ENCODE results near the gene CD82. TPM values are rescaled to one million over a fixed set of nuclear protein-coding genes. Genes with fewer than 3 reads are reported as not detected.

Gene CD82
- 127 TPM for total RNA-seq

- intact Hi-C loops (cut with DNase I), result no loop called here
- DNase-seq (ENCODE audit: low spot score) (peak; percentile 100), ATAC-seq (peak; percentile 97)
Observed at GRCh38 chr11:44565211-44565952, at the start of gene CD82. Gene CD82 (plus strand): TSS chr11:44565663. CDS start chr11:44594663, 29,000 bp downstream.

DNA sequence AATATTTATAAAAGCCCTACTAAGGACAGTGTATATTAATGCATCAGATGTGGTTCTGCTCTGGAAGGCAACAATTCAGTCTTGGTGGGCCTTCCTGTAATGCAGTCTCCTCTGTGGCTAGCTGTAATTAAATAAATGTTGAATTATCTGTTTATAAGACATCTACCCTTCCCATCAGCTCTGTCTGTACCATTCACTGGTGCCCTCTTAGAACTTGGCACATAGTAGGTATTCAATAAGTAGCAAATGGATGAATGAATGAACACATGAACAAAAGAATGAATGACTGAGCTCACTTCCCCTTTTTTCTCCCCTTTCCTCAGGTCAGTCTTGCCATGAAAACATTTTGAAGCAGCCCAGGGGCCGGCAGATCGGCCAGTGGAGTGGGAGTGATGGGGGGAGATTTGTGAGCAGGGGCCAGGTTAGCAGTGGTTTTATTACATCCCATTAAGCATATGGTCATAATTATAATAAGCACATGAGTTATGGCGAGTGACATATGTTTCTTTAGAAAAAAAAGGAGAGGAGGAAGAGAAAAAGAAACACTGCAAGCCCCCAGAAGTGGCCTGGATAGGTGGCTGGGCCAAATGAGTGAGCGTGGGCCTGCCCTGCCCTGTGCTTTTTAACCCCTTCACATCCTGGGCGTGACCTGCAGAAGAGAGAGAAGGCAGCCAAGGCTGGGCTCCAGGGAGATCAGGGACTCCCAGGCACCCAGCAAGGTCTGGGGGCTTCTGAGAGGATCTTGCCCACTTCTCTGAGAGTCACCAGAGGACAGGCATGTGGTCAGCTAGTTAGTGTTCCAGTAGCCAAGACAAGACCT is 48.6 kb upstream of the CD82 start:
- intact Hi-C loops (cut with DNase I), result no loop called here
- ATAC-seq (no peak), DNase-seq (ENCODE audit: low spot score) (no peak)

DNA sequence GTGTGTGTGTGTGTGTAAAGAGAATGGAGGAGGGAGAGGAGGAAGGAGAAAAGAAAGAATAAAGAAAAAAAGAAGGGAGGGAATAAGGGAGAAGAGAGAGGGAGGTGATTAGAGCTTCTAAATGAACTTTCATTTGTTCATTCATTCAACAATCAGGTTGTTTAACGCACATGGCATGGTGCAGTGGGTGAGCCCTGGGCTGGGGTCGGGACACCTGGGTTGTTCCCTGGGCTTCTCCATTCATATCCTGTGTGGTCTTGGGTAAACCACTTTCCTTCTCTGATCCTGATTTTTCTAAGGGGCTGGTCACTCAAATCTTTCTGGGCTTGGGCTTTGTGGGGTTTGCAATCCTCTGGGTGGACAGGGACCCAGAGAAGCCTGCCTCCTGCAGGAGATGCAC is 47.9 kb upstream of the CD82 start:
- intact Hi-C loops (cut with DNase I), result no loop called here
- DNase-seq (ENCODE audit: low spot score), result no peak

DNA sequence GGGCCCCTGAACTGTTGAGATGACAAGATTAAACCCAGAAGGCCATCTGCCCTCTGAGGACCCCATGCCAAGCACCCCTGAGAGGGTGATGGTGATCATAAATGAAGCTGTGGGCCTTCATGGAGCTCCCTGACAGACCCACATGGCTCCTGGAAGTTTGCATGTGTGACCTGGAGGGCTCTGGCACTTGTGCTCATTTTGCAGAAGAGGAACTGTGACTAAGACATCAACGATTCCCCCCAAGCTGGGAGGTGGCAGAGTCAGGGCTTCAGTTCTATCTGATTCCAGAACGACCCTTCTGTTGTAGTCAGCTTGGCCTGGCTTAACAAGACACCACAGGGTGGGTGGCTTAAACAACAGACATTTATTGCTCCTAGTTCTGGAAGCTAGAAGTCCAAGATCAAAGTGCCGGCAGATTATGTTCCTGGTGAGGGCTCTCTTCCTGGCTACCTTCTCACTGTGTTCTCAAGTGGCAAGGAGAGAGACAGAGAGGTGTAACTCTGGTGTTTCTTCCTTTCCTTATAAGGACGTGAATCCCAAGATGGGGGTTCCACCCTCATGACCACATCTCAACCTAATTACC is 46.4 kb upstream of the CD82 start:
- intact Hi-C loops (cut with DNase I), result no loop called here
- no peak for ATAC-seq
- DNase-seq (ENCODE audit: low spot score), result no peak

More for the DNA sequence above, 47.9 kb upstream of the CD82 start:
- no peak for ATAC-seq

GRCh38 chr11:44519989-44520737 is 45.3 kb upstream of the CD82 start:
- DNase-seq (ENCODE audit: low spot score) (peak; percentile 72), ATAC-seq (peak; percentile 89)
- intact Hi-C loops (cut with DNase I), result no loop called here

GRCh38 chr11:44521148-44521547 is 44.3 kb upstream of the CD82 start:
- no peak for ATAC-seq
- no peak for DNase-seq (ENCODE audit: low spot score)

DNA sequence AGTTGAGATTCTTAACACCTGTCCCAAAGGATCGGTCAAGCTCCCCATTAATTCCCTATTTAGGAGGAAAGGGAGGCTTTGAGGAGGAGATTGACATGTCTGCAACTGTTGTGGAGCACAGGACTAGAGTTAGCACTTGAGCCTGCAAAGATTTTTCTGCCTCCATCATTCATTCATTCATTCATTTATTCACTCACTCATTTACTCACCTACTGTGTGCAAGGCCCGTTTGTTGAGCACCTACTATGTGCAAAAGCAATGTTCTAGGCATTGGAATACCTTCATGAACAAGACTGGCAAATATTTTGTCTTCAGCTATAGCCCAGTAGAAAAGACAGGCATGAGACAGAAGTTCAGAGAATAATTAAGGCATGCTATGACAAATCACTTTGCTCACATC is 43.2 kb upstream of the CD82 start:
- no peak for ATAC-seq
- intact Hi-C loops (cut with DNase I), result no loop called here
- DNase-seq (ENCODE audit: low spot score), result no peak

More at GRCh38 chr11:44521148-44521547, 44.3 kb upstream of the CD82 start:
- intact Hi-C loops (cut with DNase I), result no loop called here

DNA sequence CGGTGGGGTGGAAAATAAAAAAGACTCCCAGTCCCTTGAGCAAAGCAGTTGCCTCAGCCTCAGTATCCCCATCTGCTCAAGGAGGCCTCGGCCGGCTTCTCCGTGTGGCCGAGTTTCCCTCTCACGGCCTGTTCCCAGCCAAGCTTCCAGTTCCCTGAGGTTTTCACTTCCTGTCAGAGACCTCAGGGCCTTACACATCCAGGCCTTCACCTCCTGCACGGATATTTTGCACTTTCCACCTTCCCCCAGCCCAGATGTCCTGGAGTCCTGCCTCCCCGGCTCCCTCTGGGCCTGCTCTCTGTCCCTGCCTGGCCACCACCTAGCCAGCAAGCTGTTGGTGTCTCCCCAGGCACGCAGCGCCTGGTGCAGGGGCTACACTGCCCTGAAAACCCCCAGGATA is 41.1 kb upstream of the CD82 start:
- ATAC-seq (no peak), DNase-seq (ENCODE audit: low spot score) (no peak)
- intact Hi-C loops (cut with DNase I), result no loop called here

DNA sequence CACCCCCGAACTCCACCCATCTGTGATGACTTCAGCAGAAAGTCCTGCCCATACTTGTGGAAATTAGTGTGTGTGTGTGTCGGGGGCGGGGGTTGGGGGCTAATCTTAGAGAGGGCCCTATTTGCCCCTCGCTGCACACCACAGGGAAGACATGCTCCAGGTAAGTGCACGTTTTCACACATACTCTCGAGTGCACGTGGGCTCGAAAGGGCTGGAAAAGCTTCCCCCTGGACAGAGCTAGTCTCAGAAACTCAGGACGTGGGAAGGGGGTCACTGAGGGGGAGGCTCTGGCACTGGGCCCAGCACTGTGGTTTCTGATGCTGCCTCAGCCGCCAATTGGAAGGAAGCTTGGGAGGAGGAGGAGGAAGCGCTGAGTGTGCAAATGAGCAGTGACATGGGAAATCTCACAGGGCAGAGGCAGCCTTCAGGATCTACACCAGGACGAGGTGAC is 40.7 kb upstream of the CD82 start:
- intact Hi-C loops (cut with DNase I), result no loop called here
- no peak for ATAC-seq
- DNase-seq (ENCODE audit: low spot score), result peak; percentile 69

DNA sequence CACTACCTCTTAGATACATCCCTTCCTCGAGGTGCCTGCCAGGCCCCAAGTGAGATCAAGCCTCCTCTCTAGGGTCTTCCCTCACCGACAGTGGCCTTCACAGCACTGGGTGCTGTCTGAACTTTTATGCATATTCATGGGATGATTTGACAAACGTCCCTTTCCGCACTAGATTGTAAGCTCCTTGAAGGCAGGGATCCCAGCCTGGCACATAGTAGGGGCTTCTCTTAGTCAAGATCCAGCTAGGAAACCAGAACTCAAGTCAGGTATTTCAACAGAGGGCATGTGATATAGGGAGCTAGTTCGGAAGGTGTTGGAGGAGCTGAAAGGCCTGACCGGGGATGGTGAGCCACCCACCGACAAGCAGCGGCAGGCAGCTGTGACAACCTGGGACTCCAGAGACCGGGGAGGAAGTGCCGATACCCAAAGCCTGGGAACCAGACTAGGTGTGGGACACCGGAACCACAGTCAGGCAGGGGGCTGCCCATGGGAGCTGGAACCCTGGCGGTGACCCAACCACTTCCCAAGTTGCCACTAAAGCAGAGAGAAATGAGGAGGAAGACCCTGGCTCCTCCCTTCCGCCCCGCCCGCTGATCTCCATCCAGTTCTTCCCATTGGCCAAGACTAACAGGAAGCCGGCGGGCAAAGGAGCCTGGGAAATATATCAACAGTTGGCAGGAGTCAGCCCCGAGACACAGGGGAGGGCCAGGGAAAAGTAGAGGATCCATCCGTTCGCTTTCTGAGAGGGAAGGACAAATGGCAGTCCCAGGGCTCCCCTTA is 39.8 kb upstream of the CD82 start:
- ATAC-seq, result peak; percentile 71
- DNase-seq (ENCODE audit: low spot score), result peak; percentile 72
- intact Hi-C loops (cut with DNase I), result no loop called here

GRCh38 chr11:44526438-44526837 is 39.0 kb upstream of the CD82 start:
- ATAC-seq, result no peak
- intact Hi-C loops (cut with DNase I), result no loop called here
- no peak for DNase-seq (ENCODE audit: low spot score)

DNA sequence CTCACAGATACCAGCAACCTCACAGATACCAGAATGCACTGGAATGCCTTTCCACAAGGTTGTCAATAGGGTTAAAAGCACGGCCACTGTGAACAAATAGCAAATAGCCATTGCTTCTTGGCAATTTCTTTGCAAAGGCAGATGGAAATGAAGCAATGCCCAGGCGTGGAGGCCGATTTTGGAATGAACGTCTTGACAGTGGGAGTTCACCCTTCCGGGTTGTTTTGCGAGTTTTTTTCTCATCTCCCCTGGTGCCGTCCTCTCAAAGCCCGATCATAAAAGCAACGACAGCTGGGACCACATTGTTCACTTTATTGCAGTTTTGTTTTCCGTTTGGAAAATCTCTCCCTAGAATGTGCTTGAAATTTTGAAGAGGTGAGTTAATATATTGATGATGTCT is 38.0 kb upstream of the CD82 start:
- intact Hi-C loops (cut with DNase I), result no loop called here
- DNase-seq (ENCODE audit: low spot score), result no peak
- no peak for ATAC-seq

- DNase-seq (ENCODE audit: low spot score), result no peak
- intact Hi-C loops (cut with DNase I), result no loop called here
- no peak for ATAC-seq
Observed at GRCh38 chr11:44528103-44528502, 37.4 kb upstream of the CD82 start.

DNA sequence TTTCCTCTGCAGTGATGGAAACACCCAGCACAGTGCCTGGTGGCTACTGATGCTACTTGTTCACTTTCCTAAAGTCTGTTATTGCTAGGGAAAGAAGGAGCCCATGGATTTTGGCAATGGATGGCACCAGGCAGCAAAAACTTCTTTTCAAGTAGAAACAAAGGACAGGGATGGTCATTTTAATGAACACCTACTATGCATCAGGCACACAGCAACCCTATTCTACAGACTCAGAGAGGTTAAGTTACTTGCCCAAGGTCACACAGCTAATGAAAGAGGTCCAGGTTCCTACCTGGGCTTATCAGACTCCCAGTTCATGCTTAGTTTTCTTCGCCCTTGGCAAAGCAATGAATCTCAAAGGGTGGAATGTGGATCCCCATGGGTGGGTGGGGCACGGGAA is 36.9 kb upstream of the CD82 start:
- intact Hi-C loops (cut with DNase I), result no loop called here
- DNase-seq (ENCODE audit: low spot score) (no peak), ATAC-seq (no peak)

DNA sequence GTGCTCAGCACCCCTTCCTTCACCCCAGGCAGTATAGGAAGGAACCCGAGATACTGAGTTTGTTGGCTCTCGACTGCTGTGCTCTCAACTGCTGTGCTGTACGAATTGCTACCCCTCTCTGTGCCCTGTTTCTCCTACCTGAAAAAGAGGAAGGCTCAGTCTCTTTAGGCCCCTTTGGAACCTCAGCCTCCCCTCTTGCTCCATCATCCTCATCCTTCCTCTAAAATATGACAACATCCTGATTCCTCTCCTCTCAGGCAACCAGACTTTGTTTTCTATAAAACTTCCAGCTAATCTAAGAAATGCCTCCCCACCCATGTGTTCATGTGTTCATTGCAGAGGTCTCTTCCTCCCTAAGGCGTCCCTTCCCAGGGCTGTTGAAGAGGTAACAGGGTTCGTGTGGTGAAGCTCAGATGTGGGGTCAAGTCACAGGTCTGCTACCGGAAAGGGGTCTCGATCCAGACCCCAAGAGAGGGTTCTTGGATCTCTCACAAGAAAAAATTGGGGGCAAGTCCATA is 35.5 kb upstream of the CD82 start:
- intact Hi-C loops (cut with DNase I), result loop anchor here (10.0 kb wide), 1 partner anchor 415 kb away; no protein-coding TSS in a partner anchor
- no peak for DNase-seq (ENCODE audit: low spot score)
- ATAC-seq, result no peak

DNA sequence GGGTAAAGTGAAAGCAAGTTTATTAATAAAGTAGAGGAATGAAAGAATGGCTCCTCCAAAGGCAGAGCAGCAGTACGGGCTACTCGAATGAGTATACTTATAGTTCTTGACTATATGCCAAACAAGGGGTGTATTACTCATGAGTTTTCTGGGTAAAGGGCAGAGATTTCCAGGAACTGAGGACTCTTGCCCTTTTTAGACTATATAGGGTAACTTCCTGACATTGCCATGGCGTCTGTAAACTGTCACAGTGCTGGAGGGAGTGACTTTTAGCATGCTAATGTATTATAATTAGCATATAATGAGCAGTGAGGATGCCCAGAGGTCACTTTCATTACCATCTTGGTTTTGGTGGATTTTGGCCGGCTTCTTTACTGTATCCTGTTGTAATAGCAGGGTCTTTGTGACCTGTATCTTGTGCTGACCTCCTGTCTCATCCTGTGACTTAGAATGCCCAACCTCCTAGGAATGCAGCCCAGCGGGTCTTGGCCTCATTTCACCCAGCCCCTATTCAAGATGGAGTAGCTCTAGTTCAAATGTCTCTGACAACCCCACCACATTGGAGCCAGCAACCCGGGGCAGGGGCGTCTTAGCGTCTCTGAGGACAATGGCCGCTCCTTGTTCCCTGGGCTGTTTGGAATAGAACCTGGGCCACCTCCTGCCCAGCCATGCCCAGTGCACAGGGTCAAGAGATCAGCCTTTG is 34.9 kb upstream of the CD82 start:
- intact Hi-C loops (cut with DNase I), result loop anchor here (10.0 kb wide), 1 partner anchor 416 kb away; no protein-coding TSS in a partner anchor
- no peak for ATAC-seq
- DNase-seq (ENCODE audit: low spot score), result no peak

DNA sequence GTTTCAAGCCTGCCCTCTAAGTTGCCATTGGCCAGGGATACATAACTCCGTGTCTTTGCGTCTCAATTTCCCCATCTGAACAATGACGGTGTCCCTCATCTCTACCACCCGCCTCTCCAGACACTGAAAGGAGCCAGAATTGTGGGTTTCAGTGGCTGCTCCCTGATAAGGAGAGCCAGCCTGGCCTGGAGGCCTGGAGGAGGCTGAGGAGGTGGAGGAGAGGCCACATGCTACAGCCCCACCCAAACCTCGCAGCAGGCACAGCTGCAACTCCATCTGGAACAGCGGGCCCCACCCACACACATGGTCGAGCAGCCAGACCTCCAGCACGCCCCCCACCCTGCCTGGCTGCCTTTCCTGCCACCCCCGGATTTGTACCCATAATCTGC is 34.4 kb upstream of the CD82 start:
- DNase-seq (ENCODE audit: low spot score) (no peak), ATAC-seq (no peak)
- intact Hi-C loops (cut with DNase I), result loop anchor here (10.0 kb wide), 1 partner anchor 416 kb away; no protein-coding TSS in a partner anchor
